GM18867 (cell line): ENCODE data around the gene IER3IP1.
"Not testable (repeated sequence)": the region's sequence is repeated elsewhere in the genome, so short reads cannot be mapped to it uniquely, and the experiment has no call there.

Source experiments
- ATAC-seq: cut with Tn5 transposase; IDR thresholded peaks from one replicate; pipeline ENCODE4 v1.9.1; 2021; ENCODE audit warnings: mild to moderate bottlenecking, moderate library complexity; ENCODE audit not compliant: unreplicated experiment

Gene IER3IP1

DNA sequence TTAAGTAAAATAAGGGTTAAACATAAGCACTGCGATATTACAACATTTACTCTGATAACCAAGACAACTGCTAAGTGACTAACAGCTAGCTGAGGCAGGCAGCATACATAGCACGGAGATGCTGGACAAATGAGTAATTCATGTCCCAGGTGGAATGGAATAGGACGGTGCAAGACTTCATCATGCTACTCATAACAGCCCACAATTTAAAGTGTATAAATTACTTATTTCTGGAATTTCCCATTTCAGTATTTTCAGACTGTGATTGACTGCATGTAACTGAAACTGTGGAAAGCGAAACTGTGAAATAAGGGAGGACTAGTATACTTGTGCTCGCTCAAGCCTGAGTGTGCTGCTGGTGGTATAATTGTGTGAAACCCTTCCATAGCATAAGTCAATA lies 12.9 kb downstream of the IER3IP1 start:
- peak; percentile 77 for ATAC-seq

DNA sequence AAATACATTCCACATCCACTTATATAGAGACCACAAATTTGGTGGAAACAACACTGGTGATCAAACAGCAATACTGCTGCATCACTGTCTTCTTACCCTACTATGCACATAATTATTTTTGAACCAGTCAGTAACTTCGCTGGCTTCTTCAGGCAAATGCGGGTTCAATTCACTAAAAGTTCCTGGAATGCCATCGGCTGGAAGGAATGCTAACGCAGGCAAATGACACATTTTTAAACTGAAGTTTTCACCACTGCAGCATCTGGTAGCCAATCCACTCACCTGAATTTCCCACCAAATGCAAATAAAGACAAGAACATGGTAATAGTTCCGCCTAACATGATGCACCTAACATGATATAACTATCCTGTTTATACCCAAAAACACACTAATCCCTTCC lies 15.9 kb downstream of the IER3IP1 start:
- no peak for ATAC-seq

GRCh38 chr18:47158404-47158803 lies 17.8 kb downstream of the IER3IP1 start:
- ATAC-seq = not testable (repeated sequence)

DNA sequence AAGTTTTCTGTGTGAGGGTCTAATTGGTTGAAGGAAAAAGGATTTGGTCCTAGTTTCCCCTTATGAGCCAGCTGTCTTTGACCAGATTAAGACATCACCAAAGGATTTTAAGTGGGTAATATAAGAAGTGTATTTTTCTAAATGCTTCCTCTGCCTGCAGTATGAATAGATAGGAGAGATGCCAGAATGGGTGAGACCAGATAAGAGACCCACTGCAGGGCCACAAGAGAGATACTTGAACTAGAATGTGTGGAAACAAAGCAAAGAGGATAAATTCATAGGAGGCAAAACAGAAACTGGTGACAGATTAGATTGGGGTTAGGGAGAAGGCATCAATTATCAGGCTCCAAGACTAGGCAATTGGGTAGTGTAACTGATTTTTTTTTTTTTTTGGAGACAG lies 24.7 kb downstream of the IER3IP1 start:
- no peak for ATAC-seq

DNA sequence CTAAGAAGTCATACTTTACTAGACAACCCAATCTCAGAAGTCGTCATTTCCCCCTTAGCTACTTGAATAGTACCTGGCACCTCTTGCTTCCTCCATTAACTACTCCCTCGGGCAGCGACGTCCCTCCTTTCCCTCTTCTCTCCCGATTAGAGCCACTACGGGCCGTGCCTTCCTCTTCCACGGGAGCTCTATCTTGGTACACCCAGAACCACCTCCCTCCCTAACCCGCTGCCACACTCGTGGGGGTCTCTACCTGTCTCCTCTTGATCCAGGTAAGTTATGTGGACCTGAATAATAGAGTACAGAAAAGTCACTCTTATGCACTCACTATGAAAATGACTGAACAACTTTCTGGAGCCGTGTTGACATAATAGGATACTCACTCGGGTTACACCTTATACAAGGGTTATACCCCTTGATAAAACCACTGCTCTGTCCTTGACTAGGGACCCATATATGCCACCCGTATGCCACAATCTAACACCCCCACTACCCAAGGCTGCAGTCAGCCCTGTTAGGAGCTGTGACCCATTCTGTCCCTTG lies 25.3 kb downstream of the IER3IP1 start:
- ATAC-seq = no peak

DNA sequence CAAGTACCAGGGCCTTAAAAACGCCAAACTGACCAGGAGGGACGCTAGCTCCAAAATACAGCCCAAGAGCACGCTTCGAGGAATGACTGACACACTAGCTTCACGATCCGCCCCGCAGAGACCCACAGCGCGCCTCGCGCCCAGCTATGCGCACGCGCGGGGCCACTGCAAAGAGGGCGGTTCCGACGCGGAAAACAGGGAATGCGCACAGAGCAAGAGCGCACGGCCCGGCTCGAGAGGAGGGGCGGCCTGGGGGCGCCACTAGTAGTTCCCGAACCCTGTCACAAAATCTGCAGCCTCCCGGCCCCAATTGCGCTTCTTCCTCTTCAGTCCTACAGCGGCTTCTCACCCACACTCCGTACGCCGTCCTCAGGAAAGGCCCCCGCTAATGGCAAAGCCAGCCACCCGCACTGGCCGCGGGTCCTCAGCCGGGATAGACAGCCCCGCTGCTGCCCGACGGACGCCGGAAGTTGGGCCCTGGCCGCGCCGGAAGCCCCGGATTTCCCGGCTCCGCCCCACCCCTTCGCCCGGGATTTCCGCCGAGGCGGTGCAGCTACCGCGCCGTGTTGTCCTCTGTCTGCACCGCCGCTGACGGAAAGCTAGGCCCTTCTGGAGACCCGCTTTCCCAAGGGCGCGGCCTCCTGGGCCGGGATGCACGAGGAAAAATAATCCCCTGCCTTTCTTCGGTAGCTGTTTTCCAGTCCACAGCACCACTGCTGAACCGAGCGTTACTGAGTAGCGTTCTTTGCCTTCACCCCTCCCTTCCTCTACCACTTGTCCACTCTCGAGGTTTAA lies 25.9 kb downstream of the IER3IP1 start, which contains the start of gene HDHD2:
Gene HDHD2 (minus strand): TSS at position 472 of the 795 bp plus-strand sequence. CDS start 14,061 bp downstream, outside the sequence.
- peak; percentile 89 for ATAC-seq

- no peak for ATAC-seq
These were observed 26.6 kb downstream of the IER3IP1 start for GRCh38 chr18:47149457-47150028.

GRCh38 chr18:47146206-47146605 lies 30.0 kb downstream of the IER3IP1 start:
- no peak for ATAC-seq

DNA sequence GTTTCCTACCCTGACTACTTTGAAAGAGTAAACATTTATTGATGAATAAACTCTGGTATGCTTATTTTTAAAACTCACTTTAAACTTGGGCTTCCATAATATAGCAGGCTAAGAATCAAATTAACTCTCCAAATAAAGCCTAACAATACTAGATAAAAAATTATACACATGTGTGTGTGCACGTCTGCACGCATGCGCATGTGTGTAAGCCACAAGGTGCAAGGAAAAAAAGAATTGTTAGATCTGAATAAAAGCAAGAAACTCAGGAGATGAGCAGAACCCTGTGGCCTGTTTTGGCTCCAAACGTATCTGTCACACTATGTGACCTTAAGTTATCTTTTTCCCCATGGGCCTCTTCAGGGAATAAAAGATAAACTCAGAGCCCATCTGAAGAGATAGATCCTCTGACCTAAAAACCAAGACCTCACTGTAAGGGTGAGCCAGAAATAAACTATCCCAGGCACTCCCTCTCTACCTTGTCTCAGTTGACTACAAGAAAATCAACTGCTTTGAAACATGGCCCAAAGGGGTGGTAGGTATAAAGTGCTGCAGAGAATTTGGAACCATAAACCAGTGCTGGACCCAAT lies 32.2 kb downstream of the IER3IP1 start:
- ATAC-seq = no peak

DNA sequence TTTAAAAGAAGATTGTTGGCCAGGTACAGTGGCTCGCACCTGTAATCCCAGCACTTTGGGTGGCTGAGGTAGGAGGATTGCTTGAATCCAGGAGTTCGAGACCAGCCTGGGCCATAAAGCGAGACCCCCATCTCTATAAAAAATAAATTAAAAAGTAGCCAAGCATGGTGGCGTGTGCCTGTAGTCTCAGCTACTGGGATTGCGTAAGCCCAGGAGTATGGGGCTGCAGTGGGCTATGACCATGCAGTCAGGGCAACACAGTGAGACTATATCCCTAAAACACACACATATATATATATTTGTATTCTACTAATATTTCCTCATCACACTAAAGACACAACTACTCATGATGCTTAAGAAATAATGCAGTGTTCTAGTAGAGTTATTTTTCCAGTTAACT lies 33.0 kb downstream of the IER3IP1 start:
- ATAC-seq = no peak

DNA sequence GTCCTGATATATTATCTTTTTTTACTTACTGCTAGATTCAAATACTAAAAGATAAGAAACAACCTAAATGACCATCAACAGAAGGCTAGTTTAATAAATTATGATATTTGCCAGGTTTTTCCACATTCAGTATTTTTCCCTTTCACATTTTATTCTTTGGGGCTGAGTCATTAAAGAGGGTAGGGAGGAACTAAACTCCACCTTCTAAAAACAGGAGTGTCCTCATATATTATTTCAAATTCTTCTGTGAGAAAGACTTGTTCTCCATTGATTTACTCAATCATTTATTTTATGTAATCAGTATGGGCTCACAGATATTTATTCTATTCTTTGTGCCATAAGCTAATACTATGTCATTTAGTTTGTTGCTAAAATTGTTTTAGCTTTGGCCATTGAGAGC lies 34.9 kb downstream of the IER3IP1 start:
- ATAC-seq = no peak

- no peak for ATAC-seq
These were observed 55.0 kb downstream of the IER3IP1 start for GRCh38 chr18:47121146-47121545.

GRCh38 chr18:47120428-47120827 lies 55.7 kb downstream of the IER3IP1 start:
- ATAC-seq = peak; percentile 97

DNA sequence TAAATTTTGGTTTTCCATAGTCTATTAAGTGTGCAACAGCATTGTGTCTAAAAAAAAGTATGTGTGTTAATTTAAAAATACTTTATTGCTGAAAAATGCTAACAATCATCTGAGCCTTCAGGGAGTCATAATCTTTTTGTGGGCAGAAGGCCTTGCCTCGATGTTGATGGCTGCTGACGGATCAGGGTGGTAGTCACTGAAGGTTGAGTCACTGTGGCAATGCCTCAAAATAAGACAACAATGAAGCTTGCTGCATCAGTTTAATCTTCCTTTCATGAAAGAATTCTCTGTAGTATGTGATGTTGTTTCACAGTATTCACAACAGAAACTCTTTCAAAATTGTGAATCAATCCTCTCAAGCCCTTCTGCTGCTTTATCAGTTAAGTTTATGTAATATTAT lies 57.2 kb downstream of the IER3IP1 start:
- no peak for ATAC-seq

GRCh38 chr18:47115205-47115604 lies 61.0 kb downstream of the IER3IP1 start:
- ATAC-seq = no peak

DNA sequence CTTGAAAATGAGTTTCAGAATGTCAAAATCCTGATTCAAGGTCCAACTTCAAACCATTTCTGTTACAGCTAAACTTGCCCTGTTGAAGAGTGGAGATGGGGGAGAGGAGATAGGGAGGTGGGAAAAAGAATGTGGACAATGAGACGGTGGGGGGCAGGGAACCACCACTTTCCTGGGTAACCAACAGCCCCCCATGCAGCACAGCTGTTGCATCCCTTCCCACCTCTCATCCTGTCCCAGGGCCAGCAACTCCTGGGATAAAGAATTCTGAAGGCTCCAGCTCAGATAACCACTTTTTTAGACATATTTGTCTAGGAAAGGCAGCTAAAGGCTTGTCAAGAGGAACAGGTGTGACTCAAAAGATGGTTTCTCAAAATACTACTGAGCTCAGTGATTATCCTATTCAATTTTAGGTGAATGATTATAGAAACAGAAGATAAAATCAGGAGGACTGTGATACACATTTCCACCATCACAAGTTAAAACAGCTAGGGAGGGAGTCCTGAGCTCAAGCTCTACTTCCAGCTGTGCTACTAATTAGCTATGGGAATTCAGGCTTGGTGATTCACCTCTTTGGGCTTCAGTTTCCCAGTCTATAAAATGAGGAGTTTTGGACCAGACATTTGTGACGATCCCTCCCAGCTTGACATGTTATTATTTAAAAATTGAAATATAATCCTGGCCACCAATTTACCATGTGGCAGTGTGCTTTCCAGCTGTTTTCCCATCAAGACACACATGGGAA lies 62.2 kb downstream of the IER3IP1 start:
- no peak for ATAC-seq

DNA sequence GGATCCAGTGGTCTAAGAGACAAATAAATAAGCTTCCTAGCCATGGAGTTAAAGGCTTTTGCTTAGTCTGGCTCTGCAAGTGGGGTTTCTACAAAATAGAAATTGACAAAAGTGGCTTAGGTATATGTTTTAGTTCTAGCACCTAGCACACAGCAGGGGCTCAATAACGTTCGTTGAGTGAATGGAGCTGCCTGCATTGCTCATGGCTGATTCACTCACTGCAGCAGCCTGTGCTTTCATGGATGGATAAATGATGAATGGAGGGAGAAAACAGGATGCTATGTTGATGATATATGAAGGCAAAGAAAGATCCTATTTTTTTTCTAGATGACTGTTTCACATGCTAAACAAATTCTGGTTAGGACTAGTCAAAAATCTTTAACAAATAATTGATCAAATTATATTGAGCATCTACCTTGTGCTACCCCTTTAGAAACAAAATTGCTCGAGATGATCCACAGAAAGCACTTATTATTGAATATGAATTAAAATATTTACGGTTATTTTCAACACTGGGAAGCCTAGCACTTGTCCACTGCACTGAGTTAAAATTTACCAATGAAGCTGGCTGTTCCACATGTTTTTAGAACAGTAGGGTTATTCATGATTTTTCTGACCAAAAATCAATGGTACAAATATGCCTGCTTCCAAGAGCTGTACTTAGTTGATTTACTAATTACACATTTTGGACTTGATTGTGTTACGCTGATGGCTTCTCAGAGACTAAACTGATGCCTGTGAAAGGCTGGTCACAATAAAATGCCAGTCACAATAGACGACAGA lies 65.5 kb downstream of the IER3IP1 start:
- ATAC-seq = no peak

- no peak for ATAC-seq
These were observed 66.4 kb downstream of the IER3IP1 start for GRCh38 chr18:47109720-47110119.

GRCh38 chr18:47108998-47109405 lies 67.2 kb downstream of the IER3IP1 start:
- ATAC-seq = no peak

DNA sequence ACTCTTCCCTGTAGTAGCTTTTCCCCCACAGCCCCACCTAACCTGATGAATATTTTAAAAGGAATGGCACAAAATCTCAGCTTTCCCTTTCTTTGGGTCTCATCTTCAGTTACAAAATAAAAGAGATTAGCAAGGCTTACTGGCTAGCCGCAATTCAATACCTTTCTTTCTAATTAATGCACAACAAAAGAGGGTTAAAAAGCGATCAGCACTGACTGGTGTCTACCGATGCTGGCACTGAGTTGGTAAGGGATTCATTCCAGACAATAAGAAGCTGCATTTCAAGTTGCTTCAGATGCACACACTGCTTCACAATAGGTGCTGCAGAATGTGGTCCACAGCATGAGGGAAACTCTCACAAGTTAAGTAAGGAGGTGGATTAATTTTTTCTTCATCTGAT lies 67.8 kb downstream of the IER3IP1 start:
- ATAC-seq = no peak
